Upper lobe of right lung (tissue), 1 donor: Measurements from ENCODE around the gene MEGF8. TPM values are rescaled to one million over a fixed set of nuclear protein-coding genes. Genes with fewer than 3 reads are reported as not detected.

Experiments used
- ATAC-seq: fragments of 200-7000 bp; cut with Tn5 transposase; one replicate; pipeline ENCODE4 v1.9.1; 2020; ENCODE audit warnings: mild to moderate bottlenecking, moderate library complexity
- DNase-seq: peaks from one replicate; pipeline ENCODE4 v3.0.0-alpha.2; 2020
- H3K27ac ChIP-seq: fragments of 200-600 bp; one replicate; pipeline ENCODE4 v1.8.0; 2022
- H3K27me3 ChIP-seq: fragments of 200-600 bp; one replicate; pipeline ENCODE4 v1.8.0; 2022; ENCODE audit warnings: mild to moderate bottlenecking
- H3K36me3 ChIP-seq: fragments of 200-600 bp; one replicate; pipeline ENCODE4 v1.8.0; 2022
- H3K4me1 ChIP-seq: fragments of 200-600 bp; one replicate; pipeline ENCODE4 v1.8.0; 2022
- H3K4me3 ChIP-seq: fragments of 200-600 bp; one replicate; pipeline ENCODE4 v1.8.0; 2022; ENCODE audit warnings: mild to moderate bottlenecking
- H3K9me3 ChIP-seq: fragments of 200-600 bp; one replicate; pipeline ENCODE4 v1.8.0; 2022
- CTCF ChIP-seq: fragments of 200-600 bp; IDR thresholded peaks from one replicate; pipeline ENCODE4 v1.8.0; 2022; ENCODE audit warnings: antibody characterized with exemption
- intact Hi-C: fragments of 100-400 bp; cut with DNase I; formaldehyde crosslinking; loops from one replicate; pipeline ENCODE4 v1.11.0; 2022
- total RNA-seq: library from RNA; stranded (reverse); fragmentation: NEBNext Ultra II Directional; extraction: Animal tissue kit (Norgen Biotek cat#: 25700); gene quantifications from one replicate; pipeline ENCODE4 v1.2.1, GENCODE V29; 2021
- donor health status: DM: no; HTN: yes; CAD: no; lungs with severe emphysema.

Gene MEGF8
- total RNA-seq, 1 donor from 2014 or later: 18.4 TPM

- no peaks in the 10 kb centered on the region for H3K27me3 ChIP-seq
- H3K9me3 ChIP-seq: no peaks in the 10 kb centered on the region
- intact Hi-C loops: no loop called here
- peaks cover 38% of the 10 kb centered on the region for H3K36me3 ChIP-seq
- no peak for ATAC-seq
- TF ChIP-seq CTCF: no peak
- H3K4me3 ChIP-seq: peak overlapping the region; percentile 61
- DNase-seq: no peak
- H3K27ac ChIP-seq: peak overlapping the region; percentile 42
- peaks cover 42% of the 10 kb centered on the region for H3K4me1 ChIP-seq
Measured at GRCh38 chr19:42285541-42285941, 39.9 kb upstream of the MEGF8 start.

DNA sequence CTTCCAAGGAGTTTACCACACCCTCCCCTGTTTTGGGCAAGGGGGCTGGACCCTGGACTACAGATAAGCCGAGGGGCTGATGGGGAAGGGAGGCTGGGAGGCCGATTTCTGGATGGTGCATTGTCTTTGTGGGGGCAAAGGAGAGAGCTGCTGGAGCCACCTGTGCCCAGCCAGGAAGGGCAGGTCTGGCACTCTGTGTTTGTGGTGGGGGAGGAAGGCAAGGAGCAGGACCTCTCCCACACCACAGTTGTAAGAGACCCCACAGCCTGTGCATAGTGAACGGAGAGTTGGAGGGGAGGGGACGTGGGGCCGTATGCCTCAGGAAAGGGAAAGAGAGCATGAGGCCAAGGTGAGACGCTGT, 39.5 kb upstream of the MEGF8 start:
- Histone ChIP-seq H3K27me3 (no peaks in the 10 kb centered on the region), H3K4me1 (peaks cover 41% of the 10 kb centered on the region), H3K9me3 (no peaks in the 10 kb centered on the region), H3K4me3 (no peak overlapping the region), H3K27ac (no peak overlapping the region), H3K36me3 (peaks cover 42% of the 10 kb centered on the region)
- no peak for TF ChIP-seq CTCF
- intact Hi-C loops: no loop called here
- ATAC-seq (no peak), DNase-seq (no peak)

DNA sequence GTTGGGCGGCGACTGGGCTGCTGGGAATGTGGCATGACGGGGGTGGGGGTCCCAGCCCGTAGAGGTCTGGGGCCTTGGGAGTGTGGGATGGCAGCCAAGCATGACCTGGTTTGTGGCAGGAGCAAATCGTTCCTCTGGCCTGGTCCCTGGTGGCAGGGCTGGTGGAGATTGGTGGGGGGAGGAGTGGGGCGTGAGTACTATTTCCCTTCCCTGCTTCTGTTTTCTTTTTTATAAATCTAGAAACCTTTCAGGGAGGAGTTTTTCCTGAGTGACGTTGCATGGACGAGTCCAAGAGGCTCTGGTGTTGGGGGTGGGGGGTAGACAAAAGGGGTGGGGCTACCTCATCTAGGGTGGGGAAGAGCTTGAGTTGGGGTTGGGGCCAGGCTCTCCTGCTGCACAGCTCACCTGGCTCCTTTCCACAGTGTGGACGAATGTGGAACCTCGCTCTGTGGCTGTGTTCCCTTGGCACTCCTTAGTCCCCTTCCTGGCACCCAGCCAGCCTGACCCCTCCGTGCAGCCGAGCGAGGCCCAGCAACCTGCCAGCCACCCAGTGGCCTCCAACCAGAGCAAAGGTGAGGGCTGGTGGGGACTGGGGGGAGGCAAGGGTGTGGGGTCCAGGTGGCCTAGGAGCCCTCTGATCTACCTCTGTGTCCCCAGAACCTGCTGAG, 39.0 kb upstream of the MEGF8 start:
- DNase-seq: no peak
- H3K4me1 ChIP-seq: peaks cover 35% of the 10 kb centered on the region

GRCh38 chr19:42287017-42287826, 38.2 kb upstream of the MEGF8 start:
- Histone ChIP-seq H3K4me3 (no peak overlapping the region), H3K4me1 (peaks cover 28% of the 10 kb centered on the region), H3K27me3 (no peaks in the 10 kb centered on the region), H3K36me3 (peaks cover 55% of the 10 kb centered on the region), H3K9me3 (no peaks in the 10 kb centered on the region), H3K27ac (no peak overlapping the region)
- intact Hi-C loops: no loop called here
- DNase-seq: no peak
- no peak for ATAC-seq
- TF ChIP-seq CTCF: no peak

More for the DNA sequence above, 39.0 kb upstream of the MEGF8 start:
- TF ChIP-seq CTCF: no peak
- no peak overlapping the region for H3K4me3 ChIP-seq
- intact Hi-C loops: no loop called here
- ATAC-seq: no peak
- no peaks in the 10 kb centered on the region for H3K9me3 ChIP-seq
- peaks cover 47% of the 10 kb centered on the region for H3K36me3 ChIP-seq
- H3K27me3 ChIP-seq: no peaks in the 10 kb centered on the region
- no peak overlapping the region for H3K27ac ChIP-seq

GRCh38 chr19:42287827-42288107, 37.7 kb upstream of the MEGF8 start:
- intact Hi-C loops: no loop called here
- Histone ChIP-seq H3K27ac (no peak overlapping the region), H3K9me3 (no peaks in the 10 kb centered on the region), H3K36me3 (peaks cover 60% of the 10 kb centered on the region), H3K4me1 (peaks cover 23% of the 10 kb centered on the region), H3K4me3 (no peak overlapping the region), H3K27me3 (no peaks in the 10 kb centered on the region)
- no peak for TF ChIP-seq CTCF
- no peak for DNase-seq
- no peak for ATAC-seq
